ENCODE results near the gene NADK.

DNA sequence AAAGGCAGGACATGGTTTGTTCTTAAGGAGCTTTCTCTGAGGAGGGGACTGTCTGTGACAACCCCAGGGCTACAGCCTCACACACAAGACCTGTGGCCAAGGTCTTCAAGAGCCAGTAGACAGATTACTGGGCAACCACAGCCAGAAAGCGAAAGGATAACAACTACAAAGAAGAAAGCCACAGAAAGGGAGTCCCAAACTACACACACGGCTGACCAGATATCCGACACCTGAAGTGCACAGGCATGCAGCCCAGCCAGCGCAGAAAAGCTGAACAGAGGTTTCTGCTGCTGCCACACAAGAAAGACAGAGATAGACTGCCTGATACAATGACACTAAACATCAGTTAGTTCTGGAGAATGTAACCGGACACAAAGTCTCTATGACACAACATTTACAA is 21.4 kb upstream of the NADK start:
- TF ChIP-seq, protein P1, sequence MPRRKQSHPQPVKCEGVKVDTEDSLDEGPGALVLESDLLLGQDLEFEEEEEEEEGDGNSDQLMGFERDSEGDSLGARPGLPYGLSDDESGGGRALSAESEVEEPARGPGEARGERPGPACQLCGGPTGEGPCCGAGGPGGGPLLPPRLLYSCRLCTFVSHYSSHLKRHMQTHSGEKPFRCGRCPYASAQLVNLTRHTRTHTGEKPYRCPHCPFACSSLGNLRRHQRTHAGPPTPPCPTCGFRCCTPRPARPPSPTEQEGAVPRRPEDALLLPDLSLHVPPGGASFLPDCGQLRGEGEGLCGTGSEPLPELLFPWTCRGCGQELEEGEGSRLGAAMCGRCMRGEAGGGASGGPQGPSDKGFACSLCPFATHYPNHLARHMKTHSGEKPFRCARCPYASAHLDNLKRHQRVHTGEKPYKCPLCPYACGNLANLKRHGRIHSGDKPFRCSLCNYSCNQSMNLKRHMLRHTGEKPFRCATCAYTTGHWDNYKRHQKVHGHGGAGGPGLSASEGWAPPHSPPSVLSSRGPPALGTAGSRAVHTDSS (CRISPR knock-in tag; conservative IDR thresholded peaks at IDR 0.05), result no peak
- TF ChIP-seq ZNF431 (CRISPR knock-in tag; IDR thresholded peaks at IDR 0.05; ENCODE audit: borderline replicate concordance, low read depth) (no peak), ZNF577 (CRISPR knock-in tag; IDR thresholded peaks at IDR 0.05; ENCODE audit: borderline replicate concordance, low read depth) (no peak), ZNF101 (CRISPR knock-in tag; IDR thresholded peaks at IDR 0.05; ENCODE audit: borderline replicate concordance, low read depth) (no peak)

Data from HepG2 (cell line).